K562 (cell line): Measurements from ENCODE around the gene ACSF2.

ENCODE experiments used
- KAT7 ChIP-seq: sonication (generic); formaldehyde crosslinking; IDR thresholded peaks from 2 replicates; pipeline ENCODE4 v1.8.0; 2022; ENCODE audit warnings: missing genetic modification reagents, mild to moderate bottlenecking, borderline replicate concordance
- NR3C1 ChIP-seq: sonication (generic); formaldehyde crosslinking; IDR thresholded peaks from 2 replicates; pipeline ENCODE4 v1.8.1; 2022; ENCODE audit warnings: missing genetic modification reagents
- PCBP2 ChIP-seq: fragments of 200-400 bp; formaldehyde crosslinking; IDR thresholded peaks from 2 replicates; pipeline ENCODE4 v1.6.1; 2018; ENCODE audit warnings: low read length, low read depth, mild to moderate bottlenecking, moderate library complexity; ENCODE audit not compliant: poor library complexity, severe bottlenecking
- PHF20 ChIP-seq: fragments of 450-650 bp; IDR thresholded peaks from 2 replicates; pipeline ENCODE4 v1.6.1; 2018; ENCODE audit not compliant: partially characterized antibody
- POLR2A ChIP-seq: fragments of 450-650 bp; conservative IDR thresholded peaks from 2 replicates; pipeline ENCODE4 v1.6.1; 2016
- REST ChIP-seq, 2 experiments: fragments of 450-650 bp; formaldehyde crosslinking in 1 of 2; IDR thresholded peaks; 2 replicates each; pipeline versions ENCODE4 v1.4.0 to v1.6.1; 2014 to 2020; ENCODE audit warnings: mild to moderate bottlenecking in 2 of 2, borderline replicate concordance in 1 of 2, low read depth in 1 of 2
- ZNF253 ChIP-seq: fragments of 250-450 bp; sonication (Bioruptor Pico); conservative IDR thresholded peaks from 2 replicates; pipeline ENCODE4 v1.6.1; 2021; ENCODE audit warnings: mild to moderate bottlenecking
- TF ChIP-seq, protein P1 (sequence below): fragments of 450-650 bp; IDR thresholded peaks from 2 replicates; pipeline ENCODE4 v1.6.1; 2016
- TF ChIP-seq, protein P2 (sequence below): fragments of 450-650 bp; IDR thresholded peaks from 2 replicates; pipeline ENCODE4 v1.6.1; 2017; ENCODE audit warnings: mild to moderate bottlenecking, moderate library complexity

DNA sequence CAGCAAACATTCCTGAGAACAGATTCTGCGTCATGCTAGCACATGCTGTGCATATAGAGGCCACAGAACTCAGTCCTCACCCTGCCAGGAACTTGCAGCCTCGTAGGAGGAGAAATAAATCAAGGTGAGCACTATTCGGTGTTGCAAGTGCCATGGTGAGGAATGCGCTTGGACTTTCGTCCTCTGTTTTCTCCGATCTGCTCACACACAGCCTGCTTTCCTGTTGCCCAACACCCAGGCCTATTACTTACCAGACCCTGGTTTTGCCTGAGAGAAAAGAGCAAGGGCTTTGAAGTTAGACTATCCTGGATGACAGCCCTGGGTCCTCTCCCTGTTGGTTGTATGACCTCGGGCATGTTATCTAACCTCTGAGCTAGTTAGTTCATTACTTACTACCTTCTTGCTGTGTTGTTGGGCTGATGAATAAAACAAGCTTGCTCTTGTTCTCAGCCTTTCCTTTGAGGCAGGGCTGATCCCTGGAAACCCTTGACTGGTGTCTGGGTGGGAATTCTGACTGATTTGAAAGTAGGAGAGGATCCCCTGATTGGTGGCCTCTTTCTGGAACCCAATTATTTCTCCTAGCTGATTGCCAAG lies 2.9 kb downstream of the ACSF2 start:
- TF ChIP-seq, protein P1, sequence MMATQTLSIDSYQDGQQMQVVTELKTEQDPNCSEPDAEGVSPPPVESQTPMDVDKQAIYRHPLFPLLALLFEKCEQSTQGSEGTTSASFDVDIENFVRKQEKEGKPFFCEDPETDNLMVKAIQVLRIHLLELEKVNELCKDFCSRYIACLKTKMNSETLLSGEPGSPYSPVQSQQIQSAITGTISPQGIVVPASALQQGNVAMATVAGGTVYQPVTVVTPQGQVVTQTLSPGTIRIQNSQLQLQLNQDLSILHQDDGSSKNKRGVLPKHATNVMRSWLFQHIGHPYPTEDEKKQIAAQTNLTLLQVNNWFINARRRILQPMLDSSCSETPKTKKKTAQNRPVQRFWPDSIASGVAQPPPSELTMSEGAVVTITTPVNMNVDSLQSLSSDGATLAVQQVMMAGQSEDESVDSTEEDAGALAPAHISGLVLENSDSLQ = no peak
- TF ChIP-seq, protein P2, sequence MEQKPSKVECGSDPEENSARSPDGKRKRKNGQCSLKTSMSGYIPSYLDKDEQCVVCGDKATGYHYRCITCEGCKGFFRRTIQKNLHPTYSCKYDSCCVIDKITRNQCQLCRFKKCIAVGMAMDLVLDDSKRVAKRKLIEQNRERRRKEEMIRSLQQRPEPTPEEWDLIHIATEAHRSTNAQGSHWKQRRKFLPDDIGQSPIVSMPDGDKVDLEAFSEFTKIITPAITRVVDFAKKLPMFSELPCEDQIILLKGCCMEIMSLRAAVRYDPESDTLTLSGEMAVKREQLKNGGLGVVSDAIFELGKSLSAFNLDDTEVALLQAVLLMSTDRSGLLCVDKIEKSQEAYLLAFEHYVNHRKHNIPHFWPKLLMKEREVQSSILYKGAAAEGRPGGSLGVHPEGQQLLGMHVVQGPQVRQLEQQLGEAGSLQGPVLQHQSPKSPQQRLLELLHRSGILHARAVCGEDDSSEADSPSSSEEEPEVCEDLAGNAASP = no peak
- TF ChIP-seq REST (IDR thresholded peaks at IDR 0.05; ENCODE audit: borderline replicate concordance) (no peak), REST (CRISPR knock-in tag; IDR thresholded peaks at IDR 0.05; ENCODE audit: low read depth) (no peak), PCBP2 (no peak), NR3C1 (no peak), ZNF253 (CRISPR knock-in tag) (no peak), KAT7 (CRISPR knock-in tag) (no peak), PHF20 (no peak), POLR2A (no peak)
